Adrenal gland (tissue), 5 donors: ENCODE results near the gene VASP.

Experiments
- POLR2A ChIP-seq, 2 donors: fragments of 450-650 bp; IDR thresholded peaks; one replicate each; pipeline ENCODE4 v1.6.1; 2017; ENCODE audit warnings: antibody characterized with exemption in 2 of 2, mild to moderate bottlenecking in 2 of 2, moderate library complexity in 1 of 2
- TF ChIP-seq, protein P1 (sequence below), 6 experiments: fragments of 450-650 bp in 4 of 6; fragments of 200-600 bp in 2 of 6; sonication (generic) in 1 of 6; IDR thresholded peaks; 1 replicate in 5 of 6; 2 replicates in 1 of 6; pipeline versions ENCODE4 v1.5.1 to v1.8.0; 2016 to 2021; ENCODE audit warnings: antibody characterized with exemption in 6 of 6, mild to moderate bottlenecking in 2 of 6, moderate library complexity in 1 of 6
- donor health status: DM: no; HTN: no; CAD: no.

- TF ChIP-seq, protein P1, sequence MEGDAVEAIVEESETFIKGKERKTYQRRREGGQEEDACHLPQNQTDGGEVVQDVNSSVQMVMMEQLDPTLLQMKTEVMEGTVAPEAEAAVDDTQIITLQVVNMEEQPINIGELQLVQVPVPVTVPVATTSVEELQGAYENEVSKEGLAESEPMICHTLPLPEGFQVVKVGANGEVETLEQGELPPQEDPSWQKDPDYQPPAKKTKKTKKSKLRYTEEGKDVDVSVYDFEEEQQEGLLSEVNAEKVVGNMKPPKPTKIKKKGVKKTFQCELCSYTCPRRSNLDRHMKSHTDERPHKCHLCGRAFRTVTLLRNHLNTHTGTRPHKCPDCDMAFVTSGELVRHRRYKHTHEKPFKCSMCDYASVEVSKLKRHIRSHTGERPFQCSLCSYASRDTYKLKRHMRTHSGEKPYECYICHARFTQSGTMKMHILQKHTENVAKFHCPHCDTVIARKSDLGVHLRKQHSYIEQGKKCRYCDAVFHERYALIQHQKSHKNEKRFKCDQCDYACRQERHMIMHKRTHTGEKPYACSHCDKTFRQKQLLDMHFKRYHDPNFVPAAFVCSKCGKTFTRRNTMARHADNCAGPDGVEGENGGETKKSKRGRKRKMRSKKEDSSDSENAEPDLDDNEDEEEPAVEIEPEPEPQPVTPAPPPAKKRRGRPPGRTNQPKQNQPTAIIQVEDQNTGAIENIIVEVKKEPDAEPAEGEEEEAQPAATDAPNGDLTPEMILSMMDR (IDR thresholded peaks at IDR 0.05): no peak
- no peak for TF ChIP-seq POLR2A (IDR thresholded peaks at IDR 0.05)
Observed at GRCh38 chr19:45517641-45518468, 10.6 kb downstream of the VASP start.
